Measurements from ENCODE around the gene HIPK2.

Gene HIPK2

DNA sequence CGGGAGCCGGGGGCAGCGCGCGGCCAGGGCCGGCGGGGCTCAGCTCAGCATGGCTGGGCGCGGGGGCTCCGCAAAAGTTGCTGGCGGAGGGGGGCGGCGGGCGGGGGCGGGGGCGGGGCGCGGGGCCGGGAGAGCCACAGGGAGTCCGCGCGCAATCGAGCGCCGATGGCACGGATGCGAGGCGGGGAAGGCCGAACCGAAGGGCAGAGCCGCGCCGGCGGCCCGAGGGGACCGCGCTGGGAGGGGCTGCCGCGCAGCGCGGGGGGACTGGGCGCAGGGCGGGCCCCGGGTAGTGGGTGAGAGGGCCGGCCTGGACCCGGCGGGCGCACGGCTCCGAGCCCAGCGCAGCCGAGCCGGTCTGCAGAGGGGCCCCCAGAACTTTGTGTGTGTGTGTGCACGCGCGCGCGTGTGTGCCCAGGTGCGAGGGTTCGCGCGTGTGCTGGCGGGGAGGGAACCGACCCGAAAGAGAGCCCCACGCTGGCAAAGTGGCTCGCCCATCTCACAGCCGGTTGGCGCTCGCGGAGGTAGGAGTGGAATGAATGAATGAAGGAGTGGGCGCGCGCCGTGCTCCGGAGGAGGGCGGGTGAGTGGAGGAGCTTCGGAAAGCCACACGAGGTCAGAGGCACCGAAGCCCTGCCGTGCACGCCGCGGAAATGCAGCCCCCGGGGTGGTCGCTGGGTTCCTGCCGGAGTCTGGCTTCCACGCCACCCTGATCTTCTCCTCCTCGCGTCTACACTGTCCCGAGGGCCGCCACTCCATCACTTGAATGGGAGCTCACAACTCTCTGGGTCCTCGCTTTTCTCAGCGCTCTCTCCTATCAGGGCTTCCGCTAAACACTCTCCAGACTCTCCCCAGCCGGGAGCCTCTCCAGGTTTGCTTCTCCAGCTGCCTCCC lies at the start of gene HIPK2:
Gene HIPK2, minus strand, starts transcription at position 51 of the 894 bp plus-strand sequence. CDS start 375 bp downstream, outside the sequence.
- peak; percentile 88 for DNase-seq

DNA sequence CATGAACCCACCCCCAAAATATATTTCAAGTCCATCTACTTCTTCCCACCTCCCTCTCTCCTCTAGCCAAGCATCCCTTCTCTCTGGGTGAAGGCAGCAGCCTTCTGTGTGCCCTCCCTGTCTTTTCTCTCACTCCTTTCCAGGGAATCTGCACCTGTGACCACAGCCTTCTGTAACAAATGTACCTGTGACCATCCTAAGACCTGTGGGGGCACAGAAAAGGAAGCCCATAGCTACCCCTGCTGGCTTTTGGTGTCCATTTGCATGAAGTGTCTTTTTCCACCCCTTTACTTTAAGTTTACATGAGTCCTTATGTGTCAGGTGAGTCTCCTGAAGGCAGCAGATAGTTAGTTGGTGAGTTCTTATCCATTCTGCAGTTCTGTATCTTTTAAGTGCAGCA lies 49.2 kb upstream of the HIPK2 start:
- no peak for DNase-seq

DNA sequence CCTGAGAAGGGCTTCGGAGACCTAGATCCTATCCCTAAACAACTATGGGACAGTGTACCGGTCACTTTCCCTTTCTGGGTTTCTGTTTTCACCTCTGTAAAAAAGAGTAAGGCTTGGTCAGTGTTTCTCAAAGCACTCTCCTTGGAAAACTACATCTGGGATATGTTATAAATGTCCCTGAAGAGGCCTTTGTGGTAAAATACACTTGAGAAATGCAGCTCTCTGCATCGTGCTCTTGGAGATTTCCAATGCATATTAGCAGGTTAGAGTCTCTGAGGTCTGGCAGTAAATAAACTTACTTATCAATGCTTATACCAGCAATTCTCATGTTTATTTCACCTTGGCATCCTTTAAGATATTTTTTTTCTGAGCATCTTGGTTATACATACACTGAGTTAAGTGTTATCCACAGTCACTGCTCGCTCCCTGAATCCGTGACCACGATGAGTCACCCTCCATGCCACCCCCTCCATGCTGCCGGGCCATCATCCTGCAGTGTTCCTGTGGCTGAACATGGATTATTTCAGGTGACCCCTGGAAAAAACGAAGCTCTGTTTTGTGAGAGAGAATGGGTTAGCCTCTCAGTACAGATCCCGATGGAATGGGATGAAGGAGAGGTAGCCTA lies 48.0 kb upstream of the HIPK2 start:
- peak; percentile 68 for DNase-seq

DNA sequence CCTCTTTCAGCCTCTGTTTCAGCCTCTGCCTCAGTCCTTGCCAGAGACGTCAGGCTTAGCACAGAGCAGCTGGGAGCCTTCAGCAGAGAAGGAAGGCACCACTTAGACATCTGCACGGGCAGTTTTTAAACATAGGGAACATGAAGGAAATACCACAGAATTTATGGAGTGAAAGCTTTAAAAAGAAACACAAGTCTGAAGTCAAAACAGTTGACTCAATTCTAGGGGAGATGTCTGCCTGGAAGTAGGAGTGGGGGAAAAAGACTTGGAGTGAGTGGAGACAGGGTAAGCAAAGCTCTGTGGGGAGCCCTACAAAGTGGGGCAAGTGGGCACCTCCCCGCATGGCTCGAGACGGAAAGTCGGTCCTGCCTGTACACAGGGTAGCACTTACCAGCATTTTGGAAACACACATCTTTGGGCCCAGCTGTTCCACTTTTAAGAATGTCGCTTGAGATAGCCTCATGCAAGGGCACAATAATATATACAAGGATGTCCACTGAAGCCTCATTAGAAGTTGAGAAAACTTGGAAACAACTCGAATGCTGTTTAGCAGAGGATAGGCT lies 46.2 kb upstream of the HIPK2 start:
- no peak for DNase-seq

DNA sequence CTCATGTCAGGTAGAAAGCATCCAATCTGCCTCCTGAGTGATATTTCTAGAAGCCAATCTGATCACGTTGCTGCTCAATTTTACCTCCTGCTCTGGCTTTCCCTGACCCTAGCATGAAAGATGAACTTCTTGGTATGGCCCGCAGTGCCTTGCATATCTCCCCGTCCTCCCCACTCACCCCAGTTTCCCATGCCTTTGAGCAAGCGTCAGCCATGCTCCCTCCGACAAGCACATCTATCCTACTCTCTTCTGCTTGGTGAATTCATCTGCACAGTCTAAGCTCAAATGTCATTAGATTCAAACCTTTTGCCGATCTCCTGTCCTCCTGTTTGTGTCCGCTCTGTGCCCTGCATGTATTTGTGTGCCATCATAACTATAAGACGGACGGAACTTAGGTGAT lies 45.1 kb upstream of the HIPK2 start:
- no peak for DNase-seq

DNA sequence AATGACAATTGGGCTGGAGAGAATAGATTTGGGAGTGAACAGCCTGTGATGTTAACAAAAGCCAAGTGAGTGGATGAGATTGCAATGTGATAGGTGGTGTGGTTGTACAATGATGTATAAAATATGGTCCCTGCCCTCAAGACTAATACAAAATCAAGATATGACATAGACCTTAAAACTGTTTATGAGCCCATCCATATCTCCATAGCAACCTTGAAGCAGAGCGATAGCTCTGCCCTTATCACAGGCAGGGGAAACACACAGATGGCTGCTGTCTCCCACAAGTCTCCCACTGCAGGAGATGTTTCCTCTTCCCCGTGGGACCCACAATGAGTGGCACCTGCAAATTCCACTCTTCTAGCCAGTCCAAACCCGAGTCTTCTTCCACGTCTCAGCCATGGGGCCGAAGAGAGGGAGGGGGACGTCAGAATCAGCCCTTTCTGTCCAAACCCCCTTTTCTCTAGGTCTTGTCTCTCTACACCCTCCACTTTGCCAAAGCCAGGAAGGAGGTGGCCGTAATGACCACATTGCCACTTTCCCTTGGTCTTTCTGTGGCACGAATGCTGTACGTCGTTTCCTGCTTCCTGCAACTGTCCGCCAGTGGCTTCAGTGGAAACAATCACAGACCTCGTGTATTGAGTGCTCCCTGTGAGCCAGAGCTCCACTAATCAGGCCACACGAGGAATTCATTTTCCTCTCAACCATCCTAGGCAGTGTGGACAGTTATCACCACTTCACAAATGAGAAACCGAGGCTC lies 43.7 kb upstream of the HIPK2 start:
- no peak for DNase-seq

DNA sequence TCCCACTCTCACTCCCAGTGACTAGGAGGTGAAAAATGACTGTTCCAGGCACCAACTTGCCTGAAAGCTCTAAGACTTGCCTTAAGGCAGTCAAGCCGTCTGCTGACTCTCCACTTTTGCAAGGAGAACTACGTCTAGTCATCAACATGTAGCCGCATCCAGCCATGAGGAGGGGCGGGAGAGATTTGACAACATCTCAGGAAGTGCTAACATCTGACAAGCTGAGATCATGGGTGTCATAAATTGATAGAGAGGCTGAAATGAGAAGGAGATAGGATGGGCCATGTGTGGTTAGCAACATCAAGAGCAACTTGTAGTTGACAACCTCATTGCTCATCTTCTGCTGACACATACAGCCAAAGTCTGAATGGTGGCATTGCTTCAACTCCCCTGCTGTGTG lies 42.3 kb upstream of the HIPK2 start:
- no peak for DNase-seq

DNA sequence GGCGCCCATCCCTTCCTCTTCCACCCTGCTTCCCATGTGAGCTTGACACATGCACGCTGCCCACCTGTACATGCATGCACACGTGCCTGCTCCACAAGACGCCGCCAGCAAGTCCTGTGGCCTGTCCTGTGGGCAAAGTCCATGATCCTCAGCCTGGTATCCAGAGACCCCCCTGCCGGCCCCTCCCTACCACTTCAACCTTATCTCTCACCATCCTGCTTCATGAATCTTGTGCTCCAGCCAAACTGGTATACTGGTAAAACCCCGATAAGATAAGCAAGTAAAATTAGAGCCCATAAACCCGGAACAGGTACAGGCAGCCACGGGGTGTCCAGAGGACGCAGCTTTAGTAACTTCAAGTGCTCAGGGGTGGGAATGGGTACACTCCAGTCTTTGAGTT lies 39.5 kb upstream of the HIPK2 start:
- no peak for DNase-seq

DNA sequence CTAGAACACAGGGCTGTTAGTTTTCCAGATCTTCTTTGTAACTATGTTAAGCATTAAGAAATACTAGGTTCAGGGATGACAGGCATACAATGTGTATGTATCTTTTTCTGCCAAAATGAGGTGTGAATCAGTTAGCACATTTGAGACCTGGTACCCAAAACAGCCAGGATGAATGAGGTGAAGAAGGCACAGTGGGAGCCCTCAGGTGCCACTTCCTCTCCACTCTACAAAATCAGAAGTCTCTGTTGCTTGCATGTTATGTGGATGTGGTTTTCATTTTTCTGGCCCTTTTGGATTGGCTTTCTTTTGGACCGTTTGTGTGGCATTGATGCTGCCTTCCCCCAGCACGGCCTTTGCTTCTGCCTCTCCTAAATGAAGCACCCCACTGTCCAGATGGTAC lies 35.9 kb upstream of the HIPK2 start:
- no peak for DNase-seq

DNA sequence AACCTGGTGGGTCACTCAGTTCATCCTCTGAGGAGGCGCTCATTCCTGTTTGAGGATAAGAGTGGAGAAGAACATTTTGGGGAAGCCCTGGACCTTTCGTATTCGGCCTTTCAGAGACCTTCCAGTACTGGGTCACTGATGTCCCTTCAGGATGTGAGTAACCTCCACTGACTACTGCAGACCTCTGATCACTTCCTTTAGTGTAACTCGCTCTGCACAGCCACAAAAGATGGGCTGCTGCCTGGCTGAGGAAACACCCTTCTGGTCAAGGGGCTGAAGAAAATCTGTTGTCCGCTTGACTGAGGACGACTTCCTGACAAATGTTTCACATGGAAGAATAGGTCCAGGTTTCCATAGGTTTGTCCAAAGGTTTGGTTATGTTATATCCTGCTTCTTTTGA lies 35.4 kb upstream of the HIPK2 start:
- no peak for DNase-seq

DNA sequence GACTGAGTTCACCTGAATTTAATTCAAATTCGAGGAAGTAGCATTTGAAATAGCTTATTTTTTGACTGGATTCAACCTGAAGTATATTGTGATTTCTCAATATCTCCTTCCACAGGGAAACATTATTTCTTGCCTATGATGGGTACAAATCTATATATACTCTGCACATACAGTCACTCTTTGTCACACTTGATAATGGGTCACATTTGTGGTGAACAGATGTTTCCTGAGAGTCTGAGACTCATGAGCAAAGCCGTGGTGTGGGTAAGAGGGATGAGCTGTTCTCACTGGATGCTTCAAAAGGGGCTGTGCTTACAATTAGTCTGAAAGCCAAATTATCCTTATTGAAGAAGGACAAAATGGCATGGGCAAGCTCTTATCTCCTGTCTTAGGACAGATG lies 33.3 kb upstream of the HIPK2 start:
- no peak for DNase-seq

DNA sequence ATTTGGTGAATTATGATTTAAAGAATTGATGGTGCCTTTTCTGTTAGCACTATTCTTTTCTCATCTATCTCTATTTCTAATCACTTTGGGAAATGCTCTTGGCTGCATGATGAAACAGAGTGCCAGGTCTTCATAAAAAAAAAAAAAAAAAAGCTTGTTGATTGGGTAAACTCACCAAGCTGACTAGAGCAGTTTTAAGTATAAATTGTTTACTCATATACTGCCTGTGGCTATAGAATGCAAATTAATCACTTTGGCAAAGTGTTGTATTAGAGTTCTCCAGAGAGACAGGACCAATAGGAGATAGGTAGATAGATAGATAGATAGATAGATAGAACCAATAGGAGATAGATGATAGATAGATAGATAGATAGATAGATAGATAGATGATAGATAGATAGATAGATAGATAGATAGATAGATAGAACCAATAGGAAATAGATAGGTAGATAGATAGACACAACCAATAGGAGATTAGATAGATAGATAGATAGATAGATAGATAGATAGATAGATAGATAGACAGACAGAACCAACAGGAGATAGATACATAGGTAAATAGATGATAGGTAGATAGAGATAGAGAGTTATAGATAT lies 31.1 kb upstream of the HIPK2 start:
- DNase-seq, result no peak

DNA sequence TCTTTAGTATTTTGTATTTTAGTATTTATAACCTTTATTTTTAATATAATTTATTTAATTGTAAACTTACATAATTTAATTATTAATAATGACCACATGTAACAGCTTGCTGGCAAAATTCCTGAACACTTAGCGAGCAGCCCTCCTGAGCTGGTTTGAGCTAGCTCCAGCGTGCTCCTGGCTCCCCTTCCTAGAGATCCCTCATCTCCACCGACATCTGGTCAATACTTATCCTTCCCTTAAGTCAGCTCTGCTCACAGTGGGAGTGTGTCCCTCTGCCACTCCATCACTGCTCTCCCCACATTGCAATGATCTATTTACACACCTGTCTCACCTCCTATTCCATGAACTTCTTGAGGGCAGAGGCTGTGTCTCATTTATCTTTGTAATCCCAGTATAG lies 30.6 kb upstream of the HIPK2 start:
- DNase-seq, result no peak

DNA sequence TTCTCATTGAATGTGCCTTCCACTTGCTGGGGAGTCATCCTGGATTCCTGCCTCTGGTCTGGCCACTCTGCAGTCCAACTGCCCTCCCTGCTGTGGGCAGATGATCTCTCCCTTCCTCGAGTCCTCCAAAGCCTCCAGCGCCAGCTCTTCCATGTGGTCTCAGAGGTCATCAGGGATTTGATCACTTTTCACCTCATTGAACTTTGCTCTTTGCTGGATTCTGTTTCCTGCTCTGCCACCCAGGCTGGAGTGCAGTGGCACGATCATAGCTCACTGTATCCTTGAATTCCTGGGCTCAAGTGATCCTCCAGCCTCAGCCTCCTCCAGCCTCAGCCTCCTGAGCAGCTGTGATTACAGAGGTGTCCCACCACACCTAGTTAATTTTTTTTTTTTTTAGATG lies 29.2 kb upstream of the HIPK2 start:
- DNase-seq, result no peak

DNA sequence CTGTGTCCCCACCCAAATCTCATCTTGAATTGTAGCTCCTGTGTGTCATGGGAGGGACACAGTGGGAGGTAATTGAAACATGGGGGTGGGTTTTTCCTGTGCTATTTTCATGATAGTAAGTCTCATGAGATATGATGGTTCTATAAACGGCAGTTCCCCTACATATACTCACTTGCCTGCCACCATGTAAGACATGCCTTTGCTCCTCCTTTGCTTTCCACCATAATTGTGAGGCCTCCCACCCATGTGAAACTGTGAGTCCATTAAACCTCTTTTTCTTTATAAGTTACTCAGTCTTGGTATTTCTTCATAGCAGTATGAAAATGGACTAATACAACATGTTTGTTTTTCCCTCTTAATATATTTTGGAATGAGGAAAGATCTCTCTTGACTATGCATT lies 26.8 kb upstream of the HIPK2 start:
- DNase-seq, result no peak

DNA sequence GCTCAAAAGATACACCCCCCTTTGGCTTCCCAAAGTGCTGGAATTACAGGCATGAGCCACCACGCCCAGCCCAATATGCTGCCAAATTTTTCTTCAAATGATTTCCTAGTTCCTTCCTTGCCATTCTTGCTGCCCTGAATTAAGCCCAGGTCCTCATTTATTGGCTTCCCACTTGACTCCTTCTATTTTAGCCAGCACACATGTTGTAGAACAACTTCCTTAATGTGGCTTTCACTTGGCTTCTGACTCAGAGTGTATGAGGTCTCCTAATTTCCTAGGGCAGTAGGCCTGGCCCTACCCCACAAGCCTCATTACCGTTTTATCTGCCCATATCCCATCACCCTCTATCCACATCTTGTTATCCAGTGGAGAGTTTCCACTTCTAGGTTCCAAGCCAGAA lies 21.8 kb upstream of the HIPK2 start:
- DNase-seq, result peak; percentile 12

DNA sequence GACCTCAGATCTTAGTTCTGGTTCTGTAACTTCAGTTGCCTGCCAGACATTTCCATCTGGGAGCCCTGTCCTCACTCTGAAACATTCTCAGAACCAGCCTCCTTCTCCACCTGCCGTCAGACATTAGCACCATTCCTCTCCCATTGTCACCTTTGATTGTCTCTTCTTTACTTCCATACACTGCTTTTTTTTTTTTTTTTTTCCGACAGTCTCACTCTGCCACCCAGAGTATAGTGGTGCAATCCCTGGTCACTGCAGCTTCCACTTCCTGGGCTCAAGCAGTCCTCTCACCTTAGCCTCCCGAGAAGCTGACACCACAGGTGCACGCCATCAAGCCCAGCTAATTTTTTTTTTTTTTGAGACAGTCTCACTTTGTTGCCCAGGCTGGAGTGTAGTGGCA lies 21.1 kb upstream of the HIPK2 start:
- DNase-seq, result no peak

DNA sequence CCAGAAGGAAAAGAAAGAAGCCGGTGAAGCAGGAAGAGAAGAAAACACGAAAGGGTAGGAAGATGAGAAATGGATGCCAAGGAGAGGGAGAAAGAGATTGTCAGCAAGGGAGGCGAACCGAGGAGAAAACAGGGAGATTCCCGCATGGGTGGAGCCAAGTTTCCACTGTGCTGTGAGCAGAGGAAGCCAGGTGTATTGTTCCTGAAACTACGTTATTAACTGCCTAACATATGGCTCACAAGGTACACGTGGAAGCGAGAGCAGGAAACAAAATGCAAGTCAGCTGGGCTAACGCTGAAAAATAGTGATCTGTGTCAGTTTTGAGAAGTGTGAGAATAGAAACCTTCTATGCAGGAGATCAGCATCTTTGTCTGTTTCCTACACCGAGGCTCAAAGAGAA lies 20.4 kb upstream of the HIPK2 start:
- peak; percentile 12 for DNase-seq

DNA sequence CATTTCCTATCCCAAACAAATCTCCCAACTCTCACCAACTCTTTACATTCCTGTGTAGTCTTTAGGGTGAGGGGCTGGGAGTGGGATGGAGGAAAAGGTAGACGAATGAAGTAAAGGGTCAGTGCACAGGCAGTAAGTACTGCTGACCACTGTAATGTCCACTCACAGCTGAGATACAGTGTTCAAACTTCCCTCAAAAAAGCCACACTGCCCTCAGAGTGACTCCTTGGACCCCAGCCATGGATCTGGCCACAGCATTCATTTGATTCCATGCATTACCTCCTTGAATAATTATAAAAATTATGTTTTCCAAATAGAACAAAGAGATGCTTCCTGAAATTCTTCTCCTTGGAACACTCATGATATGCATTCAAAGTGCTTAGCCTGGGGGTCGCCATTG lies 19.8 kb upstream of the HIPK2 start:
- DNase-seq, result no peak

DNA sequence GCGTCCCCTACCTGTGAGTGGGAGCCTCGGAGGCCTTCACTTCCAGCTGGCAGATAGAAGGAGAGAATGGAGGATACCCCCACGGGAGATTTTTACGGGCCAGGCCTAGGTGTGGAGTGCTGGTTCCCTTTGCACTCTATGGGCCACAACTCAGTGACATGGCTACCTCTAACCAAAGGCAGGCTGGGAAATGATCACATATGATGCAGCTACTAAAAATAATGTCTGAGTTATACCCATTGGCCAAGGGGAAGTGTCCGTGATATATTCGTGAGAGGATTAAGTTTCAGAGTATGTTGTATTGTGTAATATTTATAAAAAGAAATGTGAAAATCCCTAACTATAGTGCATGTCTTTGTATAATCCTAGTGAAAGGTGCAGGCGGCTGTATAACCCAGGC lies 13.5 kb upstream of the HIPK2 start:
- peak; percentile 15 for DNase-seq

DNA sequence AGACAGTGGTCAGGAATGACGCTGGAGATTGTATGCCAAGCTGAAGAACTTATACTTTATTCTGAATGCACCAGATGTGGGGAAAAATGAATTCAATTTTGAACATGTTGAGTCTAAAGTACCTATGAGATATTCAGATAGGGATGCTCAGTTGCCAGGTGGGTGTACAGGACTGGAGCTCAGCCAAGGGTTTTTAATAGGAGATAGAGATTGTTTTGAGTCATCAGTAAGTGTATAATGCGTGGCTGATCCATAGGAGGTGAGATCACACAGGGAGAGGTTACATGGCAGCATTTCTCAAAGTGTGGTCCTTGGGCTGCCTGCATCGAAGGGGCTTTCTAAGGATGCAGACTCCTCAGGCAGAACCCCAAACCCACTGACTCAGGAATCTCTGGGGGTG lies 6.8 kb upstream of the HIPK2 start:
- peak; percentile 30 for DNase-seq

DNA sequence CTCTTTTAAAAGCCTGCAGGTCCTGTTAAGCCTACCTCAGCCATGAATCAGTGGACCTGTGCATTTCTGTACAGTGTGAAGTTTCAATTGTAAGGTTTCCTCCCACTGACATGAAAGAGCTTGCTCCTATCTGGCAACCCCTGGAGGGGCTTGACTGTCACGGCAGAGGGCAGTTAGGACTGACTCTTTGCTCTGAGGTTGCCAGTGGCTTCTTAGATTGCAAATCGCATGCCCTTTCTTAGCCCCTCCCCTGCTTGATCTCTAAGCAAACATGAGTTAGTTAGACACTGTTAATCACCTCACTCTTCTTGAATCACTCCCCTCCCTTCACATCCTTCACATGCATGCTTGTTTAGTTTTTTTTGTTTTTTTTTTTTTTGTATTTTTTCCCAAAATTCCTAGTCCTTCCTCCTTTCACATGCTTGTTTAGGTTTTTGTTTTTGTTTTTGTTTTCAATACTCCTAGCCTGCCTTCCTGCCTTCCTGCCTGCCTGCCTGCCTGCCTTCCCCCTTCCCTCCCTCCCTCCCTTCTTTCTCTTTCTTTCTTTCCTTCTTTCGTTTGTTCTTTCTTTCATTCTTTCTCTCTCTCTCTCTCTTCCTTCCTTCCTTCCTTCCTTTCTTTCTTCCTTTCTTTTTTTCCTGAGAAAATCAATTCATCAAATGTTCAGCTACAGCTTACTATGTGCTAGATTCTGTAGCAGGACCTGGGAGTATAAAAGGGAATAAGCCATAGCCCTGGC lies 6.0 kb upstream of the HIPK2 start:
- peak; percentile 57 for DNase-seq

Measured in islet precursor cell (in vitro differentiated cells).